ENCODE results near the gene DENND1A.
A peak's percentile ranks its signal among the peaks of the same experiment; 100 is the strongest.

The DENND1A gene

DNA sequence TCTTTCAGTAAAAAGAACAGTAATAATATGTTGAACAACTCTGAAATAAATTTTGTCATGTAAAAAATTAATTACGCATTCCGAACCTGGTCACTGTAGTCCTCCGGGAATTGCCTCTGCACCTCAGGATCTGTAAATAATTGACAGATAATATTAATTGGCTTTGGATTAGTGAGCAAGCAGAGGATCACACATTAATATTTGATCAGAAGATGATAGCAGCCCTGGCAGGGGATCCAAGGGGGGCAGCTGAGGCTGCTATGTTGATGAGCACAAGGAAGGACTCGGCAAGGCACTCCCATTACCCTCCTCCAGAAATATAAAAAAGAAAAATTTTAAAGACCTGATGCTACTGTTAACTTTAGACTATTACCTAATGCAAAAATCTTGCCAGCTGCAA is 137.4 kb downstream of the DENND1A start:
- no peak overlapping the region for H3K4me3 ChIP-seq (replicated peaks in 1 of 2; ENCODE audit: low read depth in 2 of 2, low read length in 2 of 2)
- DNase-seq (ENCODE audit: low read depth in 2 of 2) = no peak
- TF ChIP-seq, protein P1, sequence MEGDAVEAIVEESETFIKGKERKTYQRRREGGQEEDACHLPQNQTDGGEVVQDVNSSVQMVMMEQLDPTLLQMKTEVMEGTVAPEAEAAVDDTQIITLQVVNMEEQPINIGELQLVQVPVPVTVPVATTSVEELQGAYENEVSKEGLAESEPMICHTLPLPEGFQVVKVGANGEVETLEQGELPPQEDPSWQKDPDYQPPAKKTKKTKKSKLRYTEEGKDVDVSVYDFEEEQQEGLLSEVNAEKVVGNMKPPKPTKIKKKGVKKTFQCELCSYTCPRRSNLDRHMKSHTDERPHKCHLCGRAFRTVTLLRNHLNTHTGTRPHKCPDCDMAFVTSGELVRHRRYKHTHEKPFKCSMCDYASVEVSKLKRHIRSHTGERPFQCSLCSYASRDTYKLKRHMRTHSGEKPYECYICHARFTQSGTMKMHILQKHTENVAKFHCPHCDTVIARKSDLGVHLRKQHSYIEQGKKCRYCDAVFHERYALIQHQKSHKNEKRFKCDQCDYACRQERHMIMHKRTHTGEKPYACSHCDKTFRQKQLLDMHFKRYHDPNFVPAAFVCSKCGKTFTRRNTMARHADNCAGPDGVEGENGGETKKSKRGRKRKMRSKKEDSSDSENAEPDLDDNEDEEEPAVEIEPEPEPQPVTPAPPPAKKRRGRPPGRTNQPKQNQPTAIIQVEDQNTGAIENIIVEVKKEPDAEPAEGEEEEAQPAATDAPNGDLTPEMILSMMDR (IDR thresholded peaks at IDR 0.05; ENCODE audit: low read depth, low read length) = no peak

- TF ChIP-seq, protein P1 (IDR thresholded peaks at IDR 0.05; ENCODE audit: low read depth, low read length) = no peak
- DNase-seq (ENCODE audit: low read depth in 2 of 2) = no peak
- H3K4me3 ChIP-seq (replicated peaks in 1 of 2; ENCODE audit: low read depth in 2 of 2, low read length in 2 of 2) = no peak overlapping the region
Measured at GRCh38 chr9:123789554-123790292, 140.2 kb downstream of the DENND1A start.

GRCh38 chr9:123787416-123787815 is 142.5 kb downstream of the DENND1A start:
- H3K4me3 ChIP-seq (replicated peaks in 1 of 2; ENCODE audit: low read depth in 2 of 2, low read length in 2 of 2) = no peak overlapping the region
- peak in 1 of 2 donors; percentile 31 for DNase-seq (ENCODE audit: low read depth in 2 of 2)
- TF ChIP-seq, protein P1 (IDR thresholded peaks at IDR 0.05; ENCODE audit: low read depth, low read length) = no peak

DNA sequence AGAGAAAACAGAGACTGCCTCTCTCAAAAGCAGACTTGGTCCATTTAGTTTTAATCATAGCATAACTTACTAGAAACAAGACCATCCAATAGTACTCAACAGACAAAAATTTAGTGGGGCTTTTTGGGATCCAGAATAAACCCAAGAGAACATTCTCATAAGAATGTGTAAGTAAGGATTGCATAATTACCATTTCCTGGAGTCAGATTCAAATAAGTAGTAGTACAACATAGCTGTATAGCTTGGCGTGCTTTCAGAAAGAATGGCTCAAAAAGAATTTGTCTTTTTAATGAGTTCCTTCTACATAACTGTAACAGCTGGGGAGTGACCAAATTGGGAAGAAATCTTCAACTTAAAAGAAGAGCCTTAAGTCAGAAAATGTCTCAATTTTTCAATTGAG is 145.4 kb downstream of the DENND1A start:
- TF ChIP-seq, protein P1 (IDR thresholded peaks at IDR 0.05; ENCODE audit: low read depth, low read length) = no peak
- peak; percentile 82 to 94 for DNase-seq (ENCODE audit: low read depth in 2 of 2)
- H3K4me3 ChIP-seq (replicated peaks in 1 of 2; ENCODE audit: low read depth in 2 of 2, low read length in 2 of 2) = no peak overlapping the region

- no peak for DNase-seq (ENCODE audit: low read depth in 2 of 2)
- TF ChIP-seq, protein P1 (IDR thresholded peaks at IDR 0.05; ENCODE audit: low read depth, low read length) = no peak
- H3K4me3 ChIP-seq (replicated peaks in 1 of 2; ENCODE audit: low read depth in 2 of 2, low read length in 2 of 2) = no peak overlapping the region
Measured at GRCh38 chr9:123778232-123778902, 151.6 kb downstream of the DENND1A start.

- no peak for DNase-seq (ENCODE audit: low read depth in 2 of 2)
- no peak overlapping the region for H3K4me3 ChIP-seq (replicated peaks in 1 of 2; ENCODE audit: low read depth in 2 of 2, low read length in 2 of 2)
Measured at GRCh38 chr9:123776708-123777537, 153.0 kb downstream of the DENND1A start.

More at GRCh38 chr9:123776708-123777537, 153.0 kb downstream of the DENND1A start:
- TF ChIP-seq, protein P1 (IDR thresholded peaks at IDR 0.05; ENCODE audit: low read depth, low read length) = no peak
